ENCODE data around the gene SCN2A.

- TF ChIP-seq EZH2 (IDR thresholded peaks at IDR 0.05; ENCODE audit: borderline replicate concordance, low read depth, low read length, severe bottlenecking) = no peak
- no peak for TF ChIP-seq CTCF (IDR thresholded peaks at IDR 0.05; ENCODE audit: extremely low read depth in 1 of 2, insufficient read depth in 1 of 2, low read depth in 1 of 2, low read length in 2 of 2)
Measured at GRCh38 chr2:165245081-165245793, 6.0 kb downstream of the SCN2A start.
